ENCODE measurements around the gene PGA5. TPM values are rescaled to one million over a fixed set of nuclear protein-coding genes. Genes with fewer than 3 reads are reported as not detected.
"Not testable (repeated sequence)": the region's sequence is repeated elsewhere in the genome, so short reads cannot be mapped to it uniquely, and the experiment has no call there.

Gene PGA5
- total and polyA plus RNA-seq, 10 donors = 0.06 to 3.3 (median 1.4) TPM; not detected in 1

GRCh38 chr11:61204502-61205059 lies 36.4 kb upstream of the PGA5 start:
- H3K4me3 ChIP-seq; DNase-seq; intact Hi-C loops (cut with DNase I; ENCODE audit: low total_unique reads); H3K27ac ChIP-seq; H3K27me3 ChIP-seq (replicated peaks in 1 of 7); H3K36me3 ChIP-seq; H3K9me3 ChIP-seq: not testable (repeated sequence)
- H3K4me1 ChIP-seq = peaks cover 0 to 11% (median 0%) of the 10 kb centered on the region in 6 donors
- 84 to 90% (median 89%) methylated on average over 14 of the region's 14 CpGs for WGBS, 5 donors

- intact Hi-C loops (cut with DNase I; ENCODE audit: low total_unique reads); H3K4me3 ChIP-seq; H3K36me3 ChIP-seq; DNase-seq; H3K27ac ChIP-seq; H3K27me3 ChIP-seq (replicated peaks in 1 of 7); H3K9me3 ChIP-seq: not testable (repeated sequence)
- H3K4me1 ChIP-seq = peaks cover 0 to 11% (median 0%) of the 10 kb centered on the region in 6 donors
- no CpG with 5 or more reads among the region's 9 CpGs for WGBS, 5 donors
These were observed 33.2 kb upstream of the PGA5 start for GRCh38 chr11:61207636-61208310.

GRCh38 chr11:61210629-61211028 lies 30.3 kb upstream of the PGA5 start:
- H3K9me3 ChIP-seq; H3K27ac ChIP-seq; H3K36me3 ChIP-seq; DNase-seq; H3K4me1 ChIP-seq; intact Hi-C loops (cut with DNase I; ENCODE audit: low total_unique reads); H3K27me3 ChIP-seq (replicated peaks in 1 of 7); H3K4me3 ChIP-seq: not testable (repeated sequence)
- no CpG with 5 or more reads among the region's 6 CpGs for WGBS, 5 donors

GRCh38 chr11:61211327-61211952 lies 29.5 kb upstream of the PGA5 start:
- DNase-seq; H3K4me1 ChIP-seq; H3K4me3 ChIP-seq; H3K9me3 ChIP-seq; H3K27ac ChIP-seq; H3K27me3 ChIP-seq (replicated peaks in 1 of 7); H3K36me3 ChIP-seq; intact Hi-C loops (cut with DNase I; ENCODE audit: low total_unique reads): not testable (repeated sequence)
- WGBS, 5 donors = 80 to 85% (median 83%) methylated on average over 5 to 7 of the region's 10 CpGs

GRCh38 chr11:61212202-61212601 lies 28.8 kb upstream of the PGA5 start:
- H3K9me3 ChIP-seq; H3K4me1 ChIP-seq; H3K27me3 ChIP-seq (replicated peaks in 1 of 7); H3K27ac ChIP-seq; intact Hi-C loops (cut with DNase I; ENCODE audit: low total_unique reads); DNase-seq; H3K4me3 ChIP-seq; H3K36me3 ChIP-seq: not testable (repeated sequence)
- no CpG with 5 or more reads among the region's 15 CpGs for whole genome bisulfite sequencing, 5 donors

- H3K36me3 ChIP-seq; H3K9me3 ChIP-seq; H3K4me1 ChIP-seq; intact Hi-C loops (cut with DNase I; ENCODE audit: low total_unique reads); H3K27ac ChIP-seq; H3K4me3 ChIP-seq; H3K27me3 ChIP-seq (replicated peaks in 1 of 7); DNase-seq: not testable (repeated sequence)
- no CpG with 5 or more reads among the region's 3 CpGs for WGBS, 5 donors
These were observed 27.2 kb upstream of the PGA5 start for GRCh38 chr11:61213711-61214324.

- H3K4me1 ChIP-seq; H3K36me3 ChIP-seq; H3K9me3 ChIP-seq; DNase-seq; intact Hi-C loops (cut with DNase I; ENCODE audit: low total_unique reads); H3K27ac ChIP-seq; H3K4me3 ChIP-seq; H3K27me3 ChIP-seq (replicated peaks in 1 of 7): not testable (repeated sequence)
- WGBS, 5 donors = no CpG with 5 or more reads among the region's 4 CpGs
These were observed 22.7 kb upstream of the PGA5 start for GRCh38 chr11:61218306-61218705.

GRCh38 chr11:61219016-61219415 lies 22.0 kb upstream of the PGA5 start:
- DNase-seq; H3K27ac ChIP-seq; intact Hi-C loops (cut with DNase I; ENCODE audit: low total_unique reads); H3K4me1 ChIP-seq; H3K4me3 ChIP-seq; H3K27me3 ChIP-seq (replicated peaks in 1 of 7); H3K9me3 ChIP-seq; H3K36me3 ChIP-seq: not testable (repeated sequence)
- WGBS, 5 donors = 84 to 100% (median 89%) methylated on average over 3 to 5 of the region's 5 CpGs

- intact Hi-C loops (cut with DNase I; ENCODE audit: low total_unique reads) = not testable (repeated sequence)
- no CpG with 5 or more reads among the region's 8 CpGs for WGBS, 5 donors
These were observed 18.9 kb upstream of the PGA5 start, which contains the start of gene PGA4 for GRCh38 chr11:61222047-61222446. PGA4 (plus strand) TSS chr11:61222347; CDS start chr11:61222401, 54 bp downstream.

GRCh38 chr11:61222692-61223091 lies 18.3 kb upstream of the PGA5 start:
- no CpG with 5 or more reads among the region's 5 CpGs for WGBS, 5 donors
- H3K4me3 ChIP-seq; H3K27me3 ChIP-seq (replicated peaks in 1 of 7); H3K9me3 ChIP-seq; intact Hi-C loops (cut with DNase I; ENCODE audit: low total_unique reads); H3K36me3 ChIP-seq; H3K27ac ChIP-seq; DNase-seq; H3K4me1 ChIP-seq: not testable (repeated sequence)

More at GRCh38 chr11:61222047-61222446, 18.9 kb upstream of the PGA5 start, which contains the start of gene PGA4:
- not testable (repeated sequence) for H3K9me3 ChIP-seq; DNase-seq; H3K36me3 ChIP-seq; H3K4me3 ChIP-seq; H3K4me1 ChIP-seq; H3K27me3 ChIP-seq (replicated peaks in 1 of 7); H3K27ac ChIP-seq

Data from spleen (tissue), 11 donors.